ENCODE data around the gene TEX19.
A peak's percentile ranks its signal among the peaks of the same experiment; 100 is the strongest.
"Not testable (repeated sequence)": the region's sequence is repeated elsewhere in the genome, so short reads cannot be mapped to it uniquely, and the experiment has no call there.

TEX19 gene

GRCh38 chr17:82378741-82379021 lies 19.6 kb downstream of the TEX19 start:
- no peak for DNase-seq

GRCh38 chr17:82380860-82381702 lies 22.0 kb downstream of the TEX19 start:
- no peak for DNase-seq

GRCh38 chr17:82381703-82382009 lies 22.6 kb downstream of the TEX19 start:
- DNase-seq: not testable (repeated sequence)

GRCh38 chr17:82382220-82382932 lies 23.3 kb downstream of the TEX19 start:
- not testable (repeated sequence) for DNase-seq

- no peak for DNase-seq
Observed at GRCh38 chr17:82382933-82383255, 23.8 kb downstream of the TEX19 start.

- DNase-seq: no peak
Observed at GRCh38 chr17:82383411-82383810, 24.4 kb downstream of the TEX19 start.

GRCh38 chr17:82384051-82384729 lies 25.1 kb downstream of the TEX19 start:
- no peak for DNase-seq

DNA sequence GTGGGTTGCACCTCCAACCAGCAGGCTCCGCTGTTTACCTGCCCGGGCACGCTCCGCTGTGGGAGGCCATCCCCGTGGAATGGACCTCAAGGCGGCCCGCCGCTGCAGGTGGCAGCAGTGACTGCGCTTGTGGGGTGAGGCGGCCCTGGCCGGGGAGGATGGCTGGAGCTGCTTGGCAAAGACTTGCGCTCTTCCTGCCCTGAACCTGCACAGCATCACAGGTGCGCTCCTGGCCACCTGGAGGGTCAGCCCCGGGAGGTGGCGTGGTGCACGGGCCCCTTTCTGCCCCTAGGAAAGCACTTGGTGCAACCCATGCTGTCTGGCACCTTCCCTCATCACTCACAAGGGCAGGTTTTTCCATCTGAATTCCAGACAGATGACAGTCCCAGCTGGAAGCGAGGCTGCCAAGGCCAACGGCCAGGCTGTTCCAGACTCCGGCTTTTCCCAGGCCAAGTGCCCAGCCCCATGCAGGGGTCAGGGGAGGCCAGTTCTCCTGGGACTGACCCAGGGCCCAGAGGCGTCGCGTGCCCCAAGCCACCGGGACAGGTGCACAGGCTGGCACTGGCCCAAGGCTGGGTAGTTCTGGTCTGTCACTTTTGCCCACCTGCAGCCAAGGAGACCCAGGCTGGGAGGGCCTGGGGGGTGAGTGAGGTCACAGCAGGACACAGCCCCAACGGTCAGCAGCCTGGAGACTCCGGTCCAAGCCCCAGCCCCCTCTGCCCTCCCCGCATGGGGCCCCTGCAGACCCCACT lies 25.9 kb downstream of the TEX19 start:
- peak; percentile 79 for DNase-seq

DNA sequence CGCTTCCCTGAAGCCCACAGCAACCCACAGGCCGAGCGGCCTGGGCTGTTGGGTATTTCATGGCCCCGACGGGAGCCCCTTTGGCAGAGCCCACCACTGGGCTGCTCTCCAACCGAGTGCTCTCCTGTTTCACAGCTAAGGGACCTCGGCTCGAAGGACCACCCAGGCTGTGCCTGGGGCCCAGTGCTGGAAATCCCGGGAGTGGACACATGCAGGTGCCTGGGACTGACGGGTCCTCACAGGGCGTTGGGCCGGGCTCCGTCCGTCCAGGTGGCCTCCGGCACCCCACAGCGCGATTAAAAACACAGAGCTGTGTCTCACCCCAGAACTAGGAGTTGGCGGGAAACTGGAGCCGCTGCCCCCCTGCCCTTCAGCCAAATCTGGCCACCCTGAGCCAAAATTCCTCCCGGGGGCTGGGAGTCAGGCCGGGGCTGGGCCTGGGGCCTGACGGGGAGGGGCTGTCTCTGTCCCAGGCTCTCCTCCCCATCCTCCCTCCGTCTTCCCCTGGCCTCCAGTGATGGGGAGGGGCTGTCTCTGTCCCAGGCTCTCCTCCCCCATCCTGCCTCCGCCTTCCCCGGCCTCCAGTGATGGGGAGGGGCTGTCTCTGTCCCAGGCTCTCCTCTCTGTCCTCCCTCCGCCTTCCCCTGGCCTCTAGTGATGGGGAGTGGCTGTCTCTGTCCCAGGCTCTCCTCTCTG lies 26.7 kb downstream of the TEX19 start:
- no peak for DNase-seq

- DNase-seq: no peak
Observed at GRCh38 chr17:82386255-82386831, 27.3 kb downstream of the TEX19 start.

DNA sequence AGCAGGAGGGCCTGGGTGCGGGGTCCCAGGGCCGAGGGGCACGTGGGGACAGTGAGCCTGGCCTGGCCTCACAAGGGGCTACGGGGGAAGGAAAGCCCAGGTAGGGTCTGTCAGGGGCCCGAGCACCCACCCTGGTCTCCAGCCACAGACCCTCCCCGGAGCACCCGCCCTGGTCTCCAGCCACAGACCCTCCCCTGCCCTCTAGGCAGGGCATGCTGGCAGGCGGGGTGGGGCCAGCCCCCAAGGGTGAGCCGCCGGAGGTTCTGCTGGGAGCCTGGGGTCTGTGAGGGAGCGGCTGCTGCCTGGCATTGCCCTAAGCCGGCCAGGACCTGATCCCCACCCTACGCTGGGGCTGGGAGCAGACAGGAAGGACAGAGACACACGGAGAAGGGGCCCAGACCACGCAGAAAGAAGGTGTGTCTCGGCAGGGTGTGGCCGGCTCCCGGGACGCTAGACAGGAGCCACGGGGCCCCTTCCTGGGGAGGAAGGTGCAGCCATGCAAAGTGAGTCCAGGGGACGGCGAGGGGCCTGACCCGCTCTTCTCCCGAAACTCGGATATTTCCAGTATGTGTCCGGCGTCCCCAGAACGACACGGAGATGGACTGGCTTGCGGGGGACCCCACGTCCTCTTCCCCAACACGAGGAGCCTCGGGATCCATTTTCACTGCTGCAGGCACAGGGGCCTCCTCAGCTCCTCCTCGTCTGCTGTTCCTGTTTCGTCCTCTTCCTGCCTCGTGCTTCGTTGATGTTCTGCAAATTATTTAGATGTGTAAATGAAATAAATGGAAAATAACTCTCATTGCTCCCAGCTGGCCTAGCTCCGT lies 28.0 kb downstream of the TEX19 start:
- DNase-seq: no peak

GRCh38 chr17:82387705-82388106 lies 28.7 kb downstream of the TEX19 start:
- DNase-seq: no peak

GRCh38 chr17:82388223-82388921 lies 29.3 kb downstream of the TEX19 start:
- DNase-seq: no peak

GRCh38 chr17:82388922-82389283 lies 29.9 kb downstream of the TEX19 start:
- no peak for DNase-seq

DNA sequence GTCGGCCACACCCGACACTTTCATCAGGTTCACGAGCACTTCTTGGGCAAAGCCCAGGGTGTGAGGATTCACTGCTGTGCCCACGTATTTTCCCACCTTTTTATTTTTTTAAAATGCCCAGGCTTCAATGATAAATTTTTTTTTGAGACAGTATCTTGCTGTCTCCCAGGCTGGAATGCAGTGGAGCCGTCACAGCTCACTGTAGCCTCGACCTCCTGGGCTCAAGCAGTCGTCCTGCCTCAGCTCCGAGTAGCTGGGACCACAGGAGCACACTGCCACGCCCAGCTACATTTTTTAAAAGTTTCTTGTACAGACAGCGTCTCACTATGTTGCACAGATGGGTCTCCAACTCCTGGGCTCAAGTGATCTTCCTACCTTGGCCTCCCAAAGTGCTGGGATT lies 30.3 kb downstream of the TEX19 start:
- DNase-seq: no peak

DNA sequence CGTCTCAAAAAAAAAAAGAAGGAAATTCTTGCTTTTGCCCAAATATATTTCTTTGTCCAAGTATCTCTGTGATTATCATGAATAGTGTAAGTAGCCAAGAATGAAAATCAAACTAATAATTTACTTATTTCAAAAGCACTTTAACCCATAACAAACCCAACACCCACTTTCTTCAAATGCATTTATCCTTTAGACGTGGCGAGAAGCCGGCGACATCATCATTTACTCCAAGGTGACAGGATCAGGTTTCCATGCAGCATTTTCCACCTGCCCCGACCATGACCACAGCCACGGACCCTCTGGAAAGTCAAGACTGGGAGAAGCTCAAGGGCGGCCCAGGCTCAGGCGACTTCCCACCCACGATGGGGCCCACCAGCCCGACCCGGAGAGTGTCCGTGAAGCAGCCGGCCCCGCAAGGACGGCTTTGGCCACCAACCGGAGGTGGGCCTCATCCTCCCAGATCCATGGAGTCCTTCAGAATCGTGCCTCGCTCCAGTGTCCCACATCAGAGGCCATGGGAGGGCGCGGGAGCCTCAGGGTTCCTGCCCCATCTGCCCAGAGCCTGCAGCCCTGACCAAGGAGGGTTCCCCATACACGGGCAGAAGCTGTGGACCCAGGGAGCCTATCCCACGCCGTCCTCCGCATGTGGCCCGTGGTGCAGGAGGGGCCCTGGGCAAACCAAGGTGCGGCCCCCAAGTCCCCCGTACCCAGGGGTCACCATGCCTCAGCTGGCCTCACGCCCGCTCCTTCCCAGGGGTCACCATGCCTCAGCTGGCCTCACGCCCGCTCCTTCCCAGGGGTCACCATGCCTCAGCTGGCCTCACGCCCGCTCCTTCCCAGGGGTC lies 31.2 kb downstream of the TEX19 start:
- DNase-seq: no peak

DNA sequence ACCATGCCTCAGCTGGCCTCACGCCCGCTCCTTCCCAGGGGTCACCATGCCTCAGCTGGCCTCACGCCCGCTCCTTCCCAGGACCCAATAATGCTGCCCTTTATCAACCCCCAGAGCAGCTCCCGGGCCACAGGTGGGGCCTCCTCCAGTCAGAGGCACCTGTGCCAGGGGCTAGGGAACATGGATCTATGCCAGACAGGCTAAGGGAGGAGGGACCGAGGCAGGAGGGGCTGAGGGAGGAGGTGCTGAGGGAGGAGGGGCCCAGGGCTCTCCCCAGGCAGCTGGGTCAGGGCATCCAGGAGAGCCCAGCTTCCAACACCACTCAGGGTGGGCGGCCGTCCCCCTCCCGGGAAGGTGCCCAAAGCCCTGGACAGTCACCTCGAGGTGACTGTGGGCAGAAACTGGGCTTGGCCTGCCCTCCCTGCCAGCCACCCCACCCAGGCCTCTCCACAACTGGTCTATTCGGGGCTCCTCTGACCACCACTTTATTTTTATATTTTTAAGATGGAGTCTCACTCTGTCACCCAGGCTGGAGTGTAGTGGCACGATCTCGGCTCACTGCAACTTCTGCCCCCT lies 31.9 kb downstream of the TEX19 start:
- DNase-seq: no peak

DNA sequence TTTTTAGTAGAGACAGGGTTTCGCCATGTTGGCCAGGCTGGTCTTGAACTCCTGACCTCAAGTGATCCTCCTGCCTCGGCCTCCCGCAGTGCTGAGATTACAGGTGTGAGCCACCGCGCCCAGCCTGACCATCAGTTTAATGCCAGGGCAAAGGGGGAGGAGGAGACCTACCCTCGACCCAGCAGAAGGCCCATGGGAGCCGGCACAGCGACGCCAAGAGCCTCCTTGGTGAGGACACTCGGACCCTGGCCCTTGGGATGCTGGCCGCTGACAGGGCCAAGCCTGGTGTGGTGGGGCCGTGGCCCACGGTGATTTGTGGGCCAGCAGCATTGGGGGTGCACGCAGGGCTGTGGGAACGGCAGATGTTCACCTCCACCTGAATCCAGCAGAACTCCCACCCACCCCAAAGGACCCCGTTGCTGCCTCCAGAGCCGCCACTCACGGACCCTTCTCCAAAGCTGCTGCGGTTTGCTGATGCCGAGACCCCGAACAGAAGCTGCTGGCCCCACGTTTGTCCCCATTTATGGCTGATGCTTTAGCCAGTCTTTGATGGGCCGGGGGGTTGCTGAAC lies 32.5 kb downstream of the TEX19 start:
- no peak for DNase-seq

GRCh38 chr17:82392209-82392920 lies 33.3 kb downstream of the TEX19 start:
- DNase-seq: no peak
